Measurements from ENCODE around the gene ATAT1.

DNA sequence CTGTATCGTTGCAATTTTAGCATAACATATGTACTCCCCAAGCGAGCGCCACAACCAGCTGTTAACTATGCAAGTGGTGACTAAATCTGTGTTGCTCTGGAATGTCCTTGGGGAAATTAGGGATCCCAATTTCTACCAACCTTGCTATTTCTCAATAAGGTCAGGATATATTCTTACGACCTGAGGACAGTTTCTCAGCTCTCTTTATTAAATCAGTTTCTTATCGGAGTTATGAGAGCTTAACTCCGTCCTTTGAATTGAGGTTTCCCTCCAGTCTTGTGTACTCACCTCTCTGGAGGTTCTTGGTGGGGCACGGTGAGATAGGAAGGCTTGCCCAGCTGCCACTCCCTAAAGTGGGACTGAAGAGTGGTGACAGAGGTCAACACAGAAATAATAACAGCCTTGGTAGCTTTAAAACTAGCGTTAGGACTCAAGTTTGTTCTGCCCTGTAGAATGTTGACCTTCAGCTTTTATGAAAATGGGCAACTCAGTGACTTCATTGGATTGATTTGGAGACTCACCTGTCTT lies 8.3 kb upstream of the ATAT1 start:
- TF ChIP-seq CTCF (IDR thresholded peaks at IDR 0.05) (no peak), POLR2A (IDR thresholded peaks at IDR 0.05) (no peak)
